NCI-H1417 (cell line): ENCODE measurements around the gene TBCCD1.
"Not testable (repeated sequence)": the region's sequence is repeated elsewhere in the genome, so short reads cannot be mapped to it uniquely, and the experiment has no call there.

ENCODE experiments used
- DNase-seq, 3 experiments: peaks; one replicate each; lab custom pipeline; 2025; lab: John Stamatoyannopoulos, UW

TBCCD1 gene

GRCh38 chr3:186516646-186517045, 50.5 kb downstream of the TBCCD1 start:
- no peak for DNase-seq

- DNase-seq, result no peak
Measured at GRCh38 chr3:186515125-186515524, 52.0 kb downstream of the TBCCD1 start.

DNA sequence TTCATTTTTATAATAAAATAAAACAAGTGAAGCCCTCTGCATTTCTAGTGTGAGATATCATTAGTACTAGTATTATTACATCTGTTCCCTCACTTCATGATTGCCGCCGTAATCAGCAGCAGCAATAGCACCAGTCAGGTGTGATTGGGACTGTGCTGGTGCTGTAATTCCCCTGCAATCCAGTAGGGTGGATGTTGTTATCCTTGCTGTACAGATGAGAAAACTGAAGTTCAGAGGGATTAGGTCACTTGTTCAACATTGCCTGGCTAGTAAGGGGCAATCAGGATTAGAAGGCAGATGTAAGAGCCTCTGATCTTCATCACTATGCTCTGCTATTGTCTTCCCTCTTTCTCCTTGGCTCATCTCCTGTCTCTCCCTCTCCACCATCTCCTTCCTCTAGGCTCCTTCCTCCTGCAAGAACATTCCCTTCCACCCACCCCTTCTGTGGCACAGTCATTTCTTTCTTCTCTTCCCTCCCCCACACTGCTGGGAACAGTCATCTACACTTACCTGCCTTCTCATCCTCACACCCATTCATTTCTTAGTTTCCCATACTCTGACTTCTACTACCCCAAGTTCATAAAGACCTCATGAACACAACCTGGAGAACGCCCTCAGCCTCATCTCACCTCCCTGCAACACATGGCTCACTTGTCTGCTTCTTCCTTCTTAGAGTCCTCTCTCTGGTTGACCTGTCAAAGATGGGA, 52.7 kb downstream of the TBCCD1 start:
- DNase-seq, result no peak

DNA sequence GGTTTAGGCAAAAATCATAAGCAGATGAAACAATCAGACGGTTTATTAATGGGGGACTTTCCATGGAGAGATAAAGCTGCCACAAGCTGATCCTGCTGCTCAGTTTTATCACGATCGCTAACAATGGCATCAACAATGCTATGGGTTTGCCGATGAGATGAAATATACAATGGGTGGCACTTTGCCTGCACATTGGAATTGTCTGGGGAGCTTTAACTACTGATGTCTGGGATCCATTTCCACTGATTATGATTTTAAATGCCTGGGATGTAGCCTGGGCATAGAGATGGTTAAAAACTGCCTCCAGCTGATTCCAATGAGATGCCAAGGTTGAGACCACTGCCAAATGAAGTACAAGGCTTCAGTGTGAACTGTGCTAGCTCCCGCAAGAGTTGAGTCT, 53.8 kb downstream of the TBCCD1 start:
- no peak for DNase-seq

DNA sequence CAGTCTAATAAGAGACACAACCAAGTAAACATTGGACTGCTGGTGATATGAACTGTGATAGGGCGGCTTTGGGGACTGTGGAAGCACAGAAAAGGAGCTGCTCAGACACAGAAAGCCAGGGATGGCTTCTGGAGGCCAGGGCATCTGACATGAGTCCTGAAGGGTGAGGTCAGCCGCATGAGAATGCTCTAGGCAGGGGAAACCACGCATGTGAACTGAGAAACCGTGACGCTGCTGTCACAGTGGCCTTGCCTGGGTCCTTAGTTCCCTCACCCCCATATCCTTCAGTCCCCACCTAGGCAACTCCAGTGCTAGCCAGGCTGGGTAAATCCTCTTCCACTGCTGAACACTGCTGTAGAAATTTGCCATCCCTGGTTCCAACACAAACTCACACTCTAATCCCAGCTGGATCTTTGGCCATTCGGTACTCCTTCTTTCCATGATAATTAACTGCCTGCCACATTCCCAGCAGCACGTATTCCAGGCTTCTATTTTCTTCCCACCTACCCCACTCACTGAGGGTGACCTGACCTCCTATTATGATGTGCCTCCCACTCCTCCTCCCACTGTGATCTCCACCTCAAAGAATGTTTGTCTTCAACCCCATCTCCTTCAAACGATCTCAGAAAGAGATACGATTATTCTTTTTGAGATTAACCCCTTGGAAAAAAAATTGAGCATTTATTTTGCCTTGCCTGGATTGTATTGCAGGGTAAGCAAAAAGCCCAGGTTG, 54.4 kb downstream of the TBCCD1 start:
- DNase-seq, result no peak

DNA sequence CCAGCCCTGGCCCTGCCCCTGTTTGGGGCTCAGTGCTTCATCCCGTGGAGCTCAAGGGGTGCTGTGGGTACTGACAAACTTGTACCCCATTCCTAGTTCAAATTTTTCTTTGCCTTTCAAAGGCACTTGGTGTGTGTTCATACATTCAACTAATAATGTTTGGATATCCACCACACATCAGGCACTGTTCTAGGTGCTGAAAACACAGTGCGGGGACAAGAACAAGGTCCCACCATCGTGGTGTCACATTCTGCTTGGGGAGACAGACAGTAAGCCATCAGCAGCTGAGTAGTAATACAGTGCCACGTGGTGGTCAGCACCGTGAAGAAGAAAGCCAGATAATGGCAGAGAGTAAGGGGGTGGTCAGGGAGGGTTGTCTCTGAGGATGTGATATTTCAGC, 55.4 kb downstream of the TBCCD1 start:
- DNase-seq, result no peak

DNA sequence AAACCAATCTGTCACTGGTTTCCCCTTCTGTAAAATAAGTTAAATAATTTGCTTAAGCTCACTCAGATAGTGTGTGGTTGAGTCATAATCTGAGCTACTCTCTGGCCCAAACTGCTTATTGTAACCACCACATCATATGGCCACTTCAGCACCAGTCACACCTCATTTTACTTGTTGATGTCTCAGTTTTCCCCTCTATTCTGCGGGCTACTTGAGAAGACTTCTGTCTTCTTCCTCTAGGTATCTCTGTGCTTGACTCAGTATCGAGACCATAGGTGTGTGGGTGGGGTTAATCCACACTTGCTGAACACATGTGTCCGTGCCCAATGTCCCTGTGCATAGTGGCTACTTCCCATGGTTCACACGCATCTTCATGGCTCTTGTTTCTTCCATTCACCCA, 55.9 kb downstream of the TBCCD1 start:
- no peak for DNase-seq

GRCh38 chr3:186510374-186511079, 56.6 kb downstream of the TBCCD1 start:
- DNase-seq, result no peak

DNA sequence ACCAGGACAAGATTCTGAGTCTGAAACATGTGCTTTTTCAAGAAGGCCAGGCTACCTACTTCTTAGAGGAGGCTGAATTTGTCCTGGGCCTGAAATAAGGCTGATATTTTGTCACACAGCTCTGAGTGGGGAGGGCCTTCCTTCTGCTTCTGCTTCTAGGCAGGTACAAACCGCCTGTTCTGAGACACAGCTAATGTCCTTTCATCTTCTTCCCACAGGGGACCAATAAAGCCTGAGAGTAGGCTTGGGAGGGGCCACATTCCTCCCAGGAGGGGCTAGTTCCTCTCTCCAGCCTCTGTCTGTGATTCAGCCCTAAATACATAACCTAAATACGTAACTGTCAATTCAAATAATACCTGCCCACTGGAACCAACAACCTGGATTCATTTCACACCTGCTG, 57.7 kb downstream of the TBCCD1 start:
- DNase-seq, result peak; percentile 42 to 89 (median 77)

DNA sequence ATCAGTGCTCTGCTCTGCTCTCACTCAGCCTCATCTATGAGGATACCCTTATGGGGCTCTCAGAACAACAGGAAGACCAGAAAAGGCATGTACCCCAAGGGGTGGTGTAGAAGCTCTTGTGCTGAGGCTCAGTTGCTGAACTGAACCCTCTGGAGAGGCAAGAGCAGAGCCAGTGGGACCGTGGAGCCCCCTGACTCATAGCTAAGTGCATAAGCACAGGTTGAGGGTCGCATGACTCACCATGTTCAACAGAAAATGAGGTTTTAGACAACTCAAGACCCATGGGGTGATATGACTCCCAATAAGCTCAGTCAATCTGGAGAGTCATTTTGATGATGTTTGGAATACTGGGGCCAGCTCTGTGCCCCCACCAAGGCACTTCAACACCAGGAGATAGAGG, 60.3 kb downstream of the TBCCD1 start:
- no peak for DNase-seq

DNA sequence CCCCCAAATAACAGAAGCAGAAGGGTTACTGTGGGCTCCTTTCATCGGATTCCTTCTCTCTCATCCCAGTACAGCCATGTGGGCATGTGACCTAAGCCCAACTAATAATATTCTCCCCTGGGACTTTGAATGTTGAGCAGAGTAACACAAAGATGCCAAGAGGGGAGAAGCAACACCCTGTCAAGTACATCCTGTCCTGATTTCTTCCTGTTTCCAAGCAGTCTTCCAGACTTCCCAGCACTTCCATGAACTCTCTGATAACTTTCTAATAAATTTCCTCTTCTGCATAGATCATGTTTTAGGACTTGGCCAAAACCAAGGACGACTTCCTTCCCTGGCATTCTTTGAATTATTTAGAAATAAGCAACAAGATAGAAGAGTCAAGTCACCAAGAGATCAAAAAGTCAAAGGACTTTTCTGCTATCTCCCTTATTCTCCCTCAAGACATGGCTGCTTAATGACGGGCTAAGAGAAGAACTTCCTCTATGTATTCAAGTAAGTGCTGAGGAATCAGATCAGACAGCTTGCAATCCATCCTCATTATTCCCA, 60.9 kb downstream of the TBCCD1 start:
- DNase-seq, result no peak

DNA sequence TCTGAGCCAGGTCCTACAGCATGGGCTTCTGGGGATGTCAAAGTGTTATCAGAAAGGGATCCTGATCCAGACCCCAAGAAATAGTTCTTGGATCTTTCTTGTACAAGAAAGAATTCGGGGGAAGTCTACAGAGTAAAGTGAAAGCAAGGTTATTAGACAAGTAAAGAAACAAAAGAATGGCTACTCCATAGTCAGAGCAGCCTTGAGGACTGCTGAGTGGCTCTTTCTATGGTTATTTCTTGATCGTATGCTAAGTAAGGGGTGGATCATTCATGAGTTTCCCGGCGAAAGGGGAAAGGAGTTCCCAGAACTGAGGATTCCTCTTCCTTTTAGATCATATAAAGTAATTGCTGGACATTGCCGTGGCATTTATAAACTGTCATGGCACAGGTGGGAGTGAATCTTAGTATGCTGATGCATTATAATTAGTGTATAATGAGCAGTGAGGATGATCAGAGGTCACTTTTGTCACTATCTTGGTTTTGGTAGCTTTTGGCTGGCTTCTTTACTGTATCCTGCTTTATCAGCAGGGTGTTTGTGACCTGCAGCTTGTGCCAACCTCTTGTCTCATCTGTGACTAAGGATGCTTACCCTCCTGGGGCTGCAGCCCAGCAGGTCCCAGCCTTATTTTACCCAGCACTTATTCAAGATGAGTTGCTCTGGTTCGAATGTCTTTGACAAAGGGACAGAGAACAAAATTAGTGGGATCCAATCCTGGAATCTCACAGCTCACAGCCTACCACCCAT, 64.0 kb downstream of the TBCCD1 start:
- DNase-seq, result no peak

GRCh38 chr3:186502138-186502948, 64.8 kb downstream of the TBCCD1 start:
- peak in 1 of 3 experiments; percentile 21 for DNase-seq

GRCh38 chr3:186499949-186500348, 67.2 kb downstream of the TBCCD1 start:
- DNase-seq, result not testable (repeated sequence)

DNA sequence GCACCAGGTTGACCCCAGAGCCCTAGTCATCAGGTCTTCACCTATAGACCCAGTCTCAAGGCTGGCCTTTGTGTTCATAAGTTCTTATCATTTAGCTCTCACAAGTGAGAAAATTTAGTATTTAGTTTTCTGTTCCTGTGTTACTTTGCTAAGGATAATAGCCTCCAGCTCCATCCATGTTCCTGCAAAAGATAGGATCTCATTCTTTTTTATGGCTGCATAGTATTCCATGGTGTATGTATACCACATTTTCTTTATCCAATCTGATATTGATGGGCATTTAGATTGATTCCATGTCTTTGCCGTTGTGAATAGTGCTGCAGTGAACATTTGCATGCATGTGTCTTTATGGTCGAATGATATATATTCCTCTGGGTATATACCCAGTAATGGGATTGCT, 69.1 kb downstream of the TBCCD1 start:
- DNase-seq, result not testable (repeated sequence)

- DNase-seq, result no peak
Measured at GRCh38 chr3:186497608-186498007, 69.5 kb downstream of the TBCCD1 start.

GRCh38 chr3:186496635-186497034, 70.5 kb downstream of the TBCCD1 start:
- no peak for DNase-seq
